ENCODE results near the gene ITFG1.

ITFG1 gene

DNA sequence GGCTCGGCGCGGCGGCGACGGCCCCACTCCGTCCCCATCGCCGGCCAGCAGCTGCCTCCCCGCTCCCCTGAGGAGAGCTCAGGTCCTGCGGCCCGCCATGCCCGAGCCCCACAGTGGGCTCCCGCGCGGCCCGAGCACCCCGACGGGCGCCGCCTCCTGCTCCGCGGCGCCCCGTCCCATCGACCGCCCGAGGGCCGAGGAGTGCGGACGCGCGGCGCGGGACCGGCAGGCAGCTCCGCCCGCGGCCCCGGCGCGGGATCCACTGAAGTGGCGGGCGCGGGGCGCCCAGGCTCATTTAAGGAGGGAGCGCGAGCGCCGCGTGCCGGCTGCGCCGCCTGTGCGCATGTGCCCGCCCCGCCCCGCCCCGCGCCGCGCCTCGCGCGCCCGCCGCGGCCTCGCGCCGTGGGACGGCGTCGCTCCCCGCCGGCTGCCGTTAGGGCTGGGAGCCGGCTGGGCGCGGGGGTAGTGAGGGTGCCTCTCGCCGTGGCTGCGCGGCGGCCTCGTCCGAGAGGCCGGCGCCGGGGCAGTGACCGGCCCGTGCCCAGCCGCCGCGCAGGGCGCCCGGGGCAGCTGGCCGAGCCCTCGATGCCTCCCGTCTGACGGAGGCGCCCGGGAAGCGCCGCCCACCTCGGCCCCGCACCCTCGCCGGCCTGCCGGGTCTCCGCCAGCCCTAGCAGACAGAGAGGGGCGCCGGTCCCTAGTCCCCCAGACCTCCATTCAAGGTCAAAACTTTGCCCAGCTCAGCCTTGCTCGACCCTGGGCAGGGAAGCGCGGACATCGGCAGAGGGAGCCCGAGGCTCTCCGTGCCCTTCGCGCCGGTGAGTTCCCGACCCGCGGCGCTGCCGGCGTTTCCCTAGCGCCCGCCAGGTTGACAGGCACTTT, 316.9 kb downstream of the ITFG1 start, which contains the start of gene NETO2 (continued):
- TF ChIP-seq SP7 (tag by site-specific recombination; IDR thresholded peaks at IDR 0.05) (no peak), ZNF426 (tag by site-specific recombination; IDR thresholded peaks at IDR 0.05) (no peak), ZNF335 (tag by site-specific recombination; conservative IDR thresholded peaks at IDR 0.05) (peak; percentile 89)

GRCh38 chr16:47142821-47143676, 317.8 kb downstream of the ITFG1 start:
- ChIA-PET CTCF (interaction anchor here (0.5 to 3.2 kb wide), 26 partner anchors 10 to 1022 kb away, joined by 3 to 21 read pairs (median 5); partner anchors contain the start of genes ABCC12, DNAJA2, ITFG1 and PHKB), POLR2A (interaction anchor here (0.7 to 2.0 kb wide), 5 partner anchors 106 to 913 kb away, joined by 3 to 14 read pairs (median 8); partner anchors contain the start of genes ITFG1 and PHKB)
- H3K27ac ChIP-seq (ENCODE audit: extremely low read depth, low read depth, low read length) = peak overlapping the region; percentile 85; the same call in 1 of the 2 replicates
- H3K4me1 ChIP-seq (ENCODE audit: control insufficient read depth, insufficient read depth, low read length) = no peaks in the 10 kb centered on the region
- TF ChIP-seq ZXDB (tag by site-specific recombination; IDR thresholded peaks at IDR 0.05) (peak; percentile 42; the same call in 1 of the 2 replicates), ZNF658 (tag by site-specific recombination; IDR thresholded peaks at IDR 0.05) (no peak), ZIC2 (tag by site-specific recombination; IDR thresholded peaks at IDR 0.05) (peak; percentile 56), ZNF19 (tag by site-specific recombination; IDR thresholded peaks at IDR 0.05; ENCODE audit: low read depth) (no peak), ZBTB26 (tag by site-specific recombination; optimal IDR thresholded peaks at IDR 0.05) (peak; percentile 76), OVOL3 (tag by site-specific recombination; IDR thresholded peaks at IDR 0.05) (no peak), ZNF660 (tag by site-specific recombination; IDR thresholded peaks at IDR 0.05) (peak; percentile 68; the same call in 1 of the 2 replicates), ZBTB8A (tag by site-specific recombination; IDR thresholded peaks at IDR 0.05) (peak; percentile 75), ZNF24 (tag by site-specific recombination; IDR thresholded peaks at IDR 0.05) (no peak), ZSCAN30 (tag by site-specific recombination; IDR thresholded peaks at IDR 0.05) (0 out of 2 replicates have a peak, but pooled peaks have one; percentile 35), ZBTB20 (tag by site-specific recombination; IDR thresholded peaks at IDR 0.05) (peak; percentile 28; the same call in 1 of the 2 replicates), ZNF335 (tag by site-specific recombination; conservative IDR thresholded peaks at IDR 0.05) (peak; percentile 89), MEIS1 (CRISPR knock-in tag; IDR thresholded peaks at IDR 0.05; ENCODE audit: borderline replicate concordance) (0 out of 2 replicates have a peak, but pooled peaks have one; percentile 42), ZNF561 (tag by site-specific recombination; IDR thresholded peaks at IDR 0.05; ENCODE audit: borderline replicate concordance) (0 out of 2 replicates have a peak, but pooled peaks have one; percentile 41), ZNF248 (tag by site-specific recombination; IDR thresholded peaks at IDR 0.05) (no peak)
- TF ChIP-seq, protein P1, sequence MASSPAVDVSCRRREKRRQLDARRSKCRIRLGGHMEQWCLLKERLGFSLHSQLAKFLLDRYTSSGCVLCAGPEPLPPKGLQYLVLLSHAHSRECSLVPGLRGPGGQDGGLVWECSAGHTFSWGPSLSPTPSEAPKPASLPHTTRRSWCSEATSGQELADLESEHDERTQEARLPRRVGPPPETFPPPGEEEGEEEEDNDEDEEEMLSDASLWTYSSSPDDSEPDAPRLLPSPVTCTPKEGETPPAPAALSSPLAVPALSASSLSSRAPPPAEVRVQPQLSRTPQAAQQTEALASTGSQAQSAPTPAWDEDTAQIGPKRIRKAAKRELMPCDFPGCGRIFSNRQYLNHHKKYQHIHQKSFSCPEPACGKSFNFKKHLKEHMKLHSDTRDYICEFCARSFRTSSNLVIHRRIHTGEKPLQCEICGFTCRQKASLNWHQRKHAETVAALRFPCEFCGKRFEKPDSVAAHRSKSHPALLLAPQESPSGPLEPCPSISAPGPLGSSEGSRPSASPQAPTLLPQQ (tag by site-specific recombination; IDR thresholded peaks at IDR 0.05) = peak; percentile 61
- H3K36me3 ChIP-seq (ENCODE audit: control insufficient read depth in 2 of 2, insufficient read depth in 1 of 2, low read length in 2 of 2) = no peaks in the 10 kb centered on the region
- peak overlapping the region; percentile 67 for H3K4me3 ChIP-seq (ENCODE audit: low read depth, low read length)
- H3K9me3 ChIP-seq (ENCODE audit: control insufficient read depth, insufficient read depth, low read depth, low read length) = no peaks in the 10 kb centered on the region

DNA sequence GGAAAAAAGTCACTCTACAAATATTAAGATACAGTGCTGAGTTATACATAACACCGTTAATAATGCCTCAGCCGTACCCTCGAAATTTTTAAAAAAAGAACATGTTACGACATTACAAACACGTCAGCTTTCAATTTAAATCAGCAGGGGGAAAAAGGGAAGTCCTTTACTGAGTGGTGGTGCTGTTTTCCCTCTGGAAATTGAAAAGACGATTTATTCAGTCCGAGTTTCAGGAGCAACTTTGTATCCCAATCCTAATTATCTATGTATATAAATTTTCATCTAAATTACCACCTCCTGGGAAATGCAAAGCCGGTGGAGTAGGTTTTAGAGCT, 318.4 kb downstream of the ITFG1 start:
- no peak overlapping the region for H3K27ac ChIP-seq (ENCODE audit: extremely low read depth, low read depth, low read length)
- H3K4me1 ChIP-seq (ENCODE audit: control insufficient read depth, insufficient read depth, low read length) = 0 out of 2 replicates have a peak, but pooled peaks cover 2% of the 10 kb centered on the region
- H3K9me3 ChIP-seq (ENCODE audit: control insufficient read depth, insufficient read depth, low read depth, low read length) = no peaks in the 10 kb centered on the region
- CTCF ChIA-PET = interaction anchor here (0.5 to 3.2 kb wide), 25 partner anchors 9 to 1022 kb away, joined by 3 to 21 read pairs (median 5); partner anchors contain the start of genes ABCC12 and DNAJA2
- POLR2A ChIA-PET = interaction anchor here (1.4 to 2.0 kb wide), 3 partner anchors 105 to 1022 kb away, joined by 3 to 14 read pairs (median 8); partner anchors contain the start of genes ITFG1 and PHKB
- no peaks in the 10 kb centered on the region for H3K36me3 ChIP-seq (ENCODE audit: control insufficient read depth in 2 of 2, insufficient read depth in 1 of 2, low read length in 2 of 2)
- TF ChIP-seq PRDM1 (tag by site-specific recombination; IDR thresholded peaks at IDR 0.05) (peak; percentile 14; the same call in 1 of the 2 replicates), ZNF629 (tag by site-specific recombination; IDR thresholded peaks at IDR 0.05) (peak; percentile 57), ZBTB7A (tag by site-specific recombination; IDR thresholded peaks at IDR 0.05; ENCODE audit: low read depth) (no peak)
- H3K4me3 ChIP-seq (ENCODE audit: low read depth, low read length) = peak overlapping the region; percentile 67

Data from HEK293 (cell line).